ENCODE results near the gene AKAP12.

The AKAP12 gene

GRCh38 chr6:151239603-151240035 is at the start of gene AKAP12:
TSS of gene AKAP12 (plus strand) at chr6:151239967. CDS start at chr6:151240563, 596 bp downstream.
- no peak for DNase-seq

GRCh38 chr6:151191527-151191926 is 48.2 kb upstream of the AKAP12 start:
- DNase-seq: no peak

- no peak for DNase-seq
Observed at GRCh38 chr6:151196555-151196954, 43.2 kb upstream of the AKAP12 start.

GRCh38 chr6:151197556-151197955 is 42.2 kb upstream of the AKAP12 start:
- no peak for DNase-seq

- no peak for DNase-seq
Observed at GRCh38 chr6:151199991-151200390, 39.8 kb upstream of the AKAP12 start.

- DNase-seq: no peak
Observed at GRCh38 chr6:151205721-151206600, 33.8 kb upstream of the AKAP12 start.

- DNase-seq: no peak
Observed at GRCh38 chr6:151207674-151208073, 32.1 kb upstream of the AKAP12 start.

- DNase-seq: peak; percentile 58
Observed at GRCh38 chr6:151209071-151209831, 30.5 kb upstream of the AKAP12 start.

GRCh38 chr6:151211075-151211474 is 28.7 kb upstream of the AKAP12 start:
- no peak for DNase-seq

- no peak for DNase-seq
Observed at GRCh38 chr6:151213352-151213751, 26.4 kb upstream of the AKAP12 start.

GRCh38 chr6:151215999-151216398 is 23.8 kb upstream of the AKAP12 start:
- no peak for DNase-seq

- DNase-seq: no peak
Observed at GRCh38 chr6:151216804-151217203, 23.0 kb upstream of the AKAP12 start.

GRCh38 chr6:151219192-151219591 is 20.6 kb upstream of the AKAP12 start:
- no peak for DNase-seq

GRCh38 chr6:151224076-151224475 is 15.7 kb upstream of the AKAP12 start:
- DNase-seq: no peak

- no peak for DNase-seq
Observed at GRCh38 chr6:151225919-151226318, 13.8 kb upstream of the AKAP12 start.

GRCh38 chr6:151228788-151229400 is 10.9 kb upstream of the AKAP12 start:
- no peak for DNase-seq

GRCh38 chr6:151229401-151230276 is 10.1 kb upstream of the AKAP12 start:
- DNase-seq: no peak

- DNase-seq: no peak
Observed at GRCh38 chr6:151230277-151230577, 9.5 kb upstream of the AKAP12 start.

- DNase-seq: no peak
Observed at GRCh38 chr6:151232899-151233298, 6.9 kb upstream of the AKAP12 start.

- no peak for DNase-seq
Observed at GRCh38 chr6:151233731-151234130, 6.0 kb upstream of the AKAP12 start.

GRCh38 chr6:151236668-151237401 is 2.9 kb upstream of the AKAP12 start:
- no peak for DNase-seq

All from DMS153 (cell line).